NCI-H460 (cell line): ENCODE results near the gene POLR2E. TPM values are rescaled to one million over a fixed set of nuclear protein-coding genes. Genes with fewer than 3 reads are reported as not detected.
"Not testable (repeated sequence)": the region's sequence is repeated elsewhere in the genome, so short reads cannot be mapped to it uniquely, and the experiment has no call there.

Source experiments
- DNase-seq: peaks from one replicate; pipeline ENCODE4 v3.0.0-alpha.2; 2016; ENCODE audit warnings: low read depth; ENCODE audit errors: extremely low read depth
- polyA plus RNA-seq: library from polyadenylated mRNA; depleted of rRNA; stranded (reverse); fragments of >200 nt; gene quantifications from 2 replicates; pipeline ENCODE4 v1.2.3, GENCODE V29; 2014; cell fraction: nucleus; rRNA removed
- total RNA-seq: library from RNA; depleted of rRNA; stranded (reverse); fragments of >200 nt; shearing (Covaris generic); gene quantifications from 2 replicates; pipeline ENCODE4 v1.2.3, GENCODE V29; 2014; rRNA removed

POLR2E gene
- 102 and 108 TPM in 2 replicates for total RNA-seq
- 230 and 266 TPM in 2 replicates for polyA plus RNA-seq

DNA sequence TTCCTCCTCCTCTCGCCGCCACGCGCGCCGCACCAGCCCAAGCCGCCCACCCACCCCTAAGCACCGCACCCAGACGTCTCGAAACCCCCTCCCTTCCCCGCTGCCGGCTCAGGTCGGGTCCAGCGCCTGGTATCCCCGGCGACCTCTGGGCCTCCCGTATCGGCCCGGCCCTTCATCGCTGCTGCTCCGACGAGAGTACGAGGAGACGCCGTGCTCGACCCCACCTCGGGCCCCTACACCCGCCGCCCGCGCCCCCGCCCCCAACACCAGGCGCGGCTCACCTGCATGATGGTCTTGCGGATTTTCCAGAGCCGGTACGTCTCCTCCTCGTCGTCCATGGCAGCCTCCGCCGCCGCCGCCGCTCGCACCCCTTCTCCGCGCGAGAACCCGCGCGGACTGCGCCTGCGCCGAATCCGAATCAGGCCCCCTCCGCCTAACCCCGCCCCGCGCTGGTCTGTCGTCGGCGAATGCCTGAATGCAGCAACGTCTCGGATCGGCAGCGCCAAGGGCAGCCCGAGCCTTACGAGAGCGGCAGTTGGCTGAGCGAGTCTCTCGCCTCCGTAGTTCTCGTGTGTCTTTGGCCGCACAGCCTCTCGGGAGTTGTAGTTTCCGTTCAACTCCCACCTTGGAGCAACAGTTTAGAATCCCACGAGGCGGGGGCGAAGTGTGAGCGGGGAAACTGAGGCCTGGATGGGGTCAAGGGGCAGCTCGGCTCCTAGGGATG, at the start of gene POLR2E:
Gene POLR2E (minus strand): TSS at position 398 of the 724 bp plus-strand sequence. CDS start 60 bp downstream, at position 338.
- DNase-seq, result peak; percentile 95

DNA sequence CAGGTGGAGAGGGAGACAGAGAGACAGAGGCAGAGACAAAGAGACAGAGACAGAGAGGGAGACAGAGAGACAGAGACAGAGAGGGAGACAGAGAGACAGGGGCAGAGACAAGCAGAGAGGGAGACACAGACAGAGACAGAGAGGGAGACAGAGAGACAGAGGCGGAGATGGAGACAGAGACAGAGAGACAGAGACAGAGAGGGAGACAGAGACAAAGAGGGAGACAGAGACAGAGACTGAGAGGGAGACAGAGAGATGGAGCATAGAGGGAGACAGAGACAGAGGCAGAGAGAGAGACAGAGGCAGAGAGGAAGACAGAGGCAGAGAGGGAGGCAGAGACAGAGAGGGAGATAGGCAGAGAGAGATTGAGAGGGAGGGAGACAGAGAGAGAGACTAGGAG, 49.6 kb upstream of the POLR2E start:
- no peak for DNase-seq

DNA sequence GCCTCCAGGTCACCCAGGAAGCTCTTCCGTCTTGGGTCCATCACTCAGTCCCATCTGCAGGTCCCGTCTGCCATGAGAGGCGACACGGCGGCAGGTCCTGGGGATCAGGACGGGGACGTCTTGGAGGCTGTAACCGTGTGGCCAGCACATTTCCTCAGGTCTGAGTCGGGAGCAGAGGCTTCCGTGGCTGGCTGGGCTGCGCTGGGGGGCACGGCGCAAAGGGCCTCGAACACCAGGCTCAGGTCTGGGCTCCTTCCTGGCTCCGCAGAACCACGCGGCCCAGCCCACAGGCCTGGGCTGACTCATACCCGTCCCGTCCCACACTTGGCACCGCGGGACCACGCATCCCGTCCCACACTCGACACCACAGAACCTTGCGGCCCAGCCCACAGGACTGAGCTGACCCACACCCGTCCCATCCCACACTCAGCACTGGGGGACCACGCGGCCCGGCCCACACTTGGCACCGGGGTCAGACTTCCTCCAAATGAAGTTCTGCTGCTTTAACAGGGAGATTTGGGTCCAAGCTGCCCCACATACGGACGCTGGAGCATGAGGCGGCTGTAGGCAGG, 48.7 kb upstream of the POLR2E start:
- no peak for DNase-seq

DNA sequence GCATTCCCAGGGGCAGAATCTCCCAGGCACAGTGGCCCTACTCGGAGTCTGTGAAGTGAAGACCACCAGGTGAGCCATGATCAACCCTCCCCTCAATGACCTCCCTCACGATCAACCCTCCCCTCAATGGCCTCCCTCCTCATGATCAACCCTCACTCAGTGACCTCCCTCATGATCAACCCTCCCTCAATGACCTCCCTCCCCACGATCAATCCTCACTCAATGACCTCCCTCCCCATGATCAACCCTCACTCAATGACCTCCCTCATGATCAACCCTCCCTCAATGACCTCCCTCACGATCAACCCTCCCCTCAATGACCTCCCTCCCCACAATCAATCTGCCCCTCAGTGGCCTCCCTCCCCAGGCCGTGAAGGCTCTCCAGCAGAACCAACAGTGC, 46.8 kb upstream of the POLR2E start:
- no peak for DNase-seq

DNA sequence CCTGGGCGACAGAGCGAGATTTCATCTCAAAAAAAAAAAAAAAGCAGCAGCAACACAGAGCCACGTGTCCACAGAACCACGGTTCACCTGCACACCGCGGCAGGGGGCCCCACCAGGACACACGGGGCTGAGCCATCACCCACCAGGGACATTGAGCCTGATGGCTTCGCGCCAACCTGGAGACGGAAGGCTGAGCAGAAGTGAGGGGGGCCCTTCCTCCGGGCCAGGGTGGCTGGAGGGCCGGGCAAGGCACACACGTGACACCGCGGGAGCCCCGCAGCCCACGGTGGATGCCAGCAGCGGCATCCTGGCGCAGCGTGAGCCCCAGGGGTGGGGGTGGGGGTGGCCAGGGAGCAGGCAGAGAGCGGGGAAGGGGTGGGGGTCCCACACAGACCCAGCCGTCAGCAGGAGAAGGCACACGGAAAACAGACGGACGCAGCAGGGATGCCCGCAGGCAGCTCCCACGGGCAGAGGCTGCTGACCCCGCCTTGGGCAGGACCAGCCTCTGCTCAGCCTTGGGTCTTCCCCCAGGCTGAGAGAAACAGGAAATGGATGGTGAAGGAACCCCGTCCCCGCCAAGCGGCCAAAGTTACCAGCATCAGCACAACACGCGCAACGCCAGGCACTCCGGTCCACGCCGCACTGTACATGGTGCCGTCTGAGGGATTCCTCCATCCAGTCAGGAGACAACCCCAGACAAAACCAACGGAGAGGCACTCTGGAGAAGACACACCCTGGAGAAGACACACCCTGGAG, 45.3 kb upstream of the POLR2E start:
- DNase-seq, result no peak

DNA sequence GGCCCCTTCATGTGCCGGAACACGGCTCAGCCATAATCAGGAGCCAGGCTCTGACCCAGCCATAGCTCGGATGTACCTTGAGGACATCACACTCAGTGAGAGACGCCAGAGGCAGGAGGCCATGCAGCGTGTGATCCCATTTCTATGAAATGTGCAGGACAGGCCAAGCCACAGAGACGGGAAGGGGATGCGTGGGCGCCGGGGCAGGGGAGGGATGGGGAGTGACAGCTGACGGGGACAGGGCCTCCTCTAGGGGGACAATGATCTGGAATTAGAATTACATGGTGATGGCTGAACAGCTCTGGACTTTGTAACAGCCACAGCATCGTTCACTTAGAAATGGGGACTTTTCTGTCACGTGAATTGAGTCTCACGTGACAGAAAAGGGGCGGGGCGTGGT, 44.0 kb upstream of the POLR2E start:
- DNase-seq, result no peak

DNA sequence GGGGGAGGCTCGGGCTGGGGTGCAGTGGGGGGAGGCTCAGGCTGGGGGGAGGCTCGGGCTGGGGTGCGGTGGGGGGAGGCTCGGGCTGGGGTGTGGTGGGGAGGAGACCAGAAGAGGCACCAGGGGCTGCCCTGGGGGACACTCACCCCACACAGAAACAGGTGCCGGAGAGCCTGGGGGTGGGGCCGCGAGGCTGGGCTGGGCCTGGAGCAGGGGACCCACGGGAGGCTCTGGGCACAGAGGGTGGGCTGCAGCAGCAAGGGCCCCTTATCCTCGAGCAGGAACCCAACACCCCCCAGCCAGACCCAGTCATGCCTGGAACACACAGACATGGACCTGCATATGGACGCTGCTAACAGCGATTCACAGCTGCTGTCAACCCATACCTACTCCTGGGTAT, 42.9 kb upstream of the POLR2E start:
- no peak for DNase-seq

DNA sequence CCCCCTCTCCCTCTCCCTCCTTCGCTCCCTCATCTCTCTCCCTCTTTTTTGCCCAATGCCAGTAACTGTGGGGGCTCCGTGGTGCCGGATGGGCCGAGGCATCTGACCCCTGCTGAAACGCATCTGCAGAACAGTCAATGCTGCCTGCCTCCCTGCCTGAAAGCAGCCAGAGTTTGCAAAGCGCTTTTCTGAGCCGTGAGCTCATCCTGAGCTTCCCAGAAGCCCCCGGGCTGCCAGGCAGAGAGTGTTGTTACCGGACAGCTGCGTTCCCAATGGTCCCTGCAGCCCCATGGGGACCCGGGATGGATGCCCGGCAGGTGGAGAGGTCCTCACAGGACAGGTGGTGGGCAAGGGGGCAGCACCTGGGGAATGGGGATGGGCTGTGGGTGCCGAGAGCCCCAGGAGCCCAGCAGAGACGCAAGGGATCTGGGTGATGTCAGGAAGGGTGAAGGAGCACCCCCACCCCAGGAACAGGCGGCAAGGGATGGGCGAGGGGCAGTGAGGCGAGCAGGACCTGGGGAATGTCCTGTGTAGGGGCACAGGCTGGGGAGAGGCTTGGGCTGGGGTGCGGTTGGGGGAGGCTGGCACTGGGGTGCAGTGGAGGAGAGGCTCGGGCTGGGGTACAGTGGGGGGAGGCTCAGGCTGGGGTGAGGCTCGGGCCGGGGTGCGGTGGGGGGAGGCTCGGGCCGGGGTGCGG, 41.6 kb upstream of the POLR2E start:
- no peak for DNase-seq

DNA sequence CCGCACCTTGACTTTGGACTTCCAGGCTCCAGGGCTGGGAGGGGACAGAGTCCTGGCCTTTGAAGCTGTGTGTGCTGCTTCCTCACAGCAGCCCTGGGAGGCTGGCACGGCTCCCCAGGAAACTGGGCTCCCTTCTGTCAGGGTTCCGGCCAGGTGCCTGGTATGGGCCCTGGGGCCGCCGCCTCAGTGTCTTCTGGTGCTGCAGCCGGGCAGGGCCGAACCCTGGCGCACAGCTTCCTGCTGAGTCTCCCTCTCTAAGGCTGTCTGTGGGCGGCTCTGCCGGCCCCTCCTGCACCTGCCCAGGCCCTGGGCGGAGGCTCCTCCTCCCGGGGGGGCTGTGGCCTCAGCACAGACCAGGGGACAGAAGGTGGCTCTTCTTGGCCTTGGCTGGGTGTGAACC, 41.0 kb upstream of the POLR2E start:
- DNase-seq, result no peak

DNA sequence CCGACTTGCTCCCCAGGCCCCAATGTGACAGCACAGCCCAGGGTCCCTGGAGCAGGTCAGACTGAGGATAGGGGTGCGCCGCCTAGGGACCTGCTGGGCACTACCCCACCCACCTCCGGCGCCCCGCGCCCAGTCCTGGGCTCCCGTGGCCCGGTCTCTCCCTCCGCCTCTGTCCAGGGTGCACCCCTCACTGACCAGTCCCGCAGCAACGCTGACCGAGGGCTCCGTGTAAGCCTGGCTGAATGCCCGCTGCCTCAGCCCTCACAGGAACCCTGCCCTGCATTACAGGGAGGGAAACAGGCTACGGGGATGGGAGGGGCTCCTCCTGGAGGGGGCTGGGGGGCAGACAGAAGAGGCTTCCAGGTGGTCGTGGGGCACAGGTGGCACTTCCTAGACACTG, 40.3 kb upstream of the POLR2E start:
- no peak for DNase-seq

DNA sequence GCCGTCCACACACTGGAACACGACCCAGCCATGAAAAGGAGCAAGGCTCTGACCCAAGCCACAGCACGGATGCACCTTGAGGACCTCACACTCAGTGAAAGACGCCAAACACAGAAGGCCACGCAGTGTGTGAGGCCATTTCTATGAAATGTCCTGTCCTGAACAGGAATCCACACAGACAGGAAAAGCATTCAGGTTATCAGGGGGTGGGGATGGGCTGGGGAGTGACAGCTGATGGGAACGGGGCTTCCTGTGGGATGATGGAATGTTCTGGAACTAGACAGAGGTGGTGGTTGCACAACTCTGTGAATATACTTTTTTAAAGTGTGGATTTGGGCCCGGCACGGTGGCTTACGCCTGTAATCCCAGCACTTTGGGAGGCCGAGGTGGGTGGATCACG, 39.3 kb upstream of the POLR2E start:
- no peak for DNase-seq

DNA sequence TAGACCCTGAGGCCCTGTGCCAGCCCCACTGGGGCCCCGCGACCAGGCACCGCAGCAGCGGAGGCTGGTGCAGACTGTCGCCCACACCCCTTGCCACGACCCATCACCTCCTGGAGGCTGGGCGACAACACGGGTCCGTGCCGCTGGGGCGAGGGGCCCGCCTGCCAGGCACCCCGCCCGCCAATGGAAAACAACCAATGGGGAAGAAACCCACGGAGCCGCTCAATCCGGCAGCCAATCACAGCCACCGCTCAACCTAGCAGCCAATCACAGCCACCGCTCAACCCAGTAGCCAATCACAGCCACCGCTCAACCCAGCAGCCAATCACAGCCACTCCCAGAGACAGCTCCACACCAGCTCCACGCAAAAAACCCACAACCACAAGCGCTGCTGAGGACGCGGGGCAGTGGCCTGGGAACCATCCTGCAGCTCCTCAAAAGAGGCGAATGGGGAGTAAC, 38.3 kb upstream of the POLR2E start:
- DNase-seq, result no peak

DNA sequence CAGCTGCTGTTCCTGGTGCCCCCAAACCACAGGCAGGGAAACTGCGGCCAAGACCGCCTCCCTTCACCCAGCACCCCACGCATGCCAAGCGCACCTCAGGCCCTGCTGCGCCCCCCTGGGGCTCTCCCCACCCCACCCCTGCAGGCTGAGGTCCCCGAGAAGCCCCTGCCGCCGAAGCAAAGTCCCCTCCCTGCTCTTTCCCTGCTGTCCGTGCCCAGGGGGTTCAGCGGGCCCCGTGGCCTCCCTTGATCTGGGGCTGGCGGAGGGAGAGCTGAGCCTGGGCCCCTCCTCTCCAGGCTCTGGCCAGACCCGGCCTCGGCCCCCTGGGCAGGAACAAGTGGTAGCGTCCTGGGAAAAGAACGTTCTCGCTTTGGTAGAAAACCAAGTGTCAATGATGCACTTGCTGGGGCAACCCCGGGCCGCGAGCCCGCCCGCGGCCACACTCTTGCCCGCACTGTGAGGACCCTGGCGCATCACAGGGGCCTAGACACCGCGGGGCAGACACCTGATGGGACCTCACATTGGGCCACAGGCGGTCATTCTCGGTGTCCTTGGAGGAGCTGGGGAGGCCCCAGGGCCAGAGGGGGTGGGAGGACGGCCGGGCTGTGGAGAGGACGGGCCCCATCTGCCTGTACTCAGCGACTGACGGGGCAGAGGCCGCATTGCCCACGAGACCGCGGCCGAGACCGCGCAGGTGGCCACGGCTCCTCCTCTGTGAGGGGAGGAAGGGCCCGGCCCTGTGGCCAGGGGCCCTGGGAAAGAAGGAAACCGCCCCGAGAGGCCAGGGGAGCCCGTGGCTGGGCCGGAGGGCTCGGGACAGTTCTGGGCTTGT, 37.6 kb upstream of the POLR2E start:
- DNase-seq, result no peak

DNA sequence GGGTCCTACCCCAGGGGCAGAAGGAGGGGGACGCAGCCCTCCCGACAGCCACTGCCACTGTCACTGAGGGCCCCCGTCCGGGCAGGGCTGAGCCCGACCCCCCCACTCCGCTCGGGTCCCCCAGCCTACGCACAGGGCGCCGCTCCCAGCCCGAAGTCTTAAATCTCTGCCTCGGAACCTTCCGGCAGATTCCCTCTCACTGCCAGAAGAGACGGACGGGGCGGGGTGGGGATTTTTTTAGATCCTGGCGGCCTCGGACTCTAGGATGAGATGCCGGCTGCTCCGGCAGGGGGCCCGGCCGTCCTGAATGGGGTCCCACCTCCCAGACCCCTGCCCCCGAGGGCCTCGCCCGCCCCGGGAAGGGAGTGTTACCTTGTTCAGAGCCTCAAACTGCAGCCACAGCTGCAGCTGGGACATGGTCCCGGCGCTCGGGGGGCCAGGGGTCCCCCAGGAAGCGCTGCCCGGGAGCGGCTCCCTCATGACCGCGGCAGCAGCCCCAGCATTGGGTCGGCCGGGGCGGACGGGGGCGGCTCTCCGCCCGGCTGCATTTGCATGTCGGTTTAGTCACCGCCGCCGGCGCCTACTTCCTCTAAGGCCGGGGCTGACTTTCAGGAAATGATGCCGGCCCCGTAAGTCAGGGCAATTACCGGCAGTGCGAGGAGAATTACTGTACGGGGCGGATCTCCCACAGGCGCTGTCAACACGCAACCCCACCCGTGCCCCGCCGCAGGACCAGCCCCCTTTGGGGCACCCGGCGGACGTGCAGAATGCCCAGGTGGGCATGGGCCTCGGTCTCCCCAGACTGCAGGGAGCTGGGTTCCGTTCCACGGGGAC, 36.8 kb upstream of the POLR2E start:
- no peak for DNase-seq

DNA sequence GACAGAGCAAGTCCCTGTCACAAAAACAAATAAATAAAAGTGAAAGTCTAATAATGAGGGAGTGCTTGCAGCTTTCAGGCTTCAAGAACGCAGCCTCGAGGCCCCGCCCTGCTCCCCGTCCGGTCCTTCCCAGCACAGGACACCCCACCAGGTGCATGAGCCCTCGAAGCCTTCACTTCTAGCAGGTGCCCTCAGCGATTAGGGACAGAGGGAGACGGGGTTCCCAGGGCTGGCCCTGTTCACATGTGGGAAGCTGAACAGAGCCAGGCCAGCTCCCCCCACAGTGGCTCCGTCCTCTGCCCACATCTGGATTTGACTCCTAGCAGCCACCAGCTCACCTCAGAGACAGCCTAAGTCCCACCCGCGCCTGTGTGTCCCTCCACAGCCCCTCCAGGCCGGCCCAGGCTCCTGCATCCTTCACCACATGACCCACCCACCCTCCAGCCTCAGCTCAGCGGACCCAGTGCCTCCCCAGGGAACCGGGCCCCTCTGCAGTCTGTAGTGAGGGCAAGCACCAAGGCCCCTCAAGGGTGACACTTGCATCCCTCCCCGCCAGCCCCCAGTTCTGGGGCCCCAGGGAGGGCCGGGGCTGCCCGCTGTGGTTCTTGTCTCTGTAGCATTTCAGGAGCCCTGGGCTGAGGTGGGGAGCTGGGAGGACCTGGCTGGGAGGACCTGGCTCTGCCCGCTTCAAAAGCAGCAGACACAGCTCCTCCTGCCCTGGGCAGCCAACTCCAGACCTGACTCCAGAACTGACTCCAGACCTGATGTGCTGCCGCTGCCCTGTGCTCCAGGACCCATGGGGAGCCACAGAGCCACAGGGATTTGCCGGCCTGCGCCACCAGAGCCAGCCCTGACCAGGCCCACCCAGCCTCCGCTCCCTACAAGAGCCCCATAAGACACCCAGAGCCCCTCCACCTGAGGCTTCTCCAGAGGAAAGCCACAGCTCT, 35.9 kb upstream of the POLR2E start:
- no peak for DNase-seq

DNA sequence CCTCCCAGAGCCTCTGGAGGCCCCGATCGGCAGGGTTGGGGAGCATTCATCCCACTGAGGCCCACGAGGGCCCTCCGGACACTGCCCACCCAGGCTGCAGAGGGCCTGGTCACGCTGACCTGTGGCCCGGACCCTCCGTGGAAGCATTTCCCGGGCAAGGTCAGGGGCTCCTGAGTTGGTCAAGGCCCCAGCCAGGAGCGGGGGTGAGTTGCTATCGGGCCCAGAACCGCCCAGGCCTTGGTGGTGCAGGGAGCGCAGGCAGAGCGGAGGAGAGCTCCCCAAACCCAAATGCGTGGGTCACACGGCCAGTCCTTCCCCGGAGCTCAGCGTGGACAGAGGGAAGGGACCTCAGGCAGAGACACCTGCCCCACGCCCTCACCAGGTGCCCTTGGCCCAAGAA, 34.4 kb upstream of the POLR2E start:
- DNase-seq, result no peak

DNA sequence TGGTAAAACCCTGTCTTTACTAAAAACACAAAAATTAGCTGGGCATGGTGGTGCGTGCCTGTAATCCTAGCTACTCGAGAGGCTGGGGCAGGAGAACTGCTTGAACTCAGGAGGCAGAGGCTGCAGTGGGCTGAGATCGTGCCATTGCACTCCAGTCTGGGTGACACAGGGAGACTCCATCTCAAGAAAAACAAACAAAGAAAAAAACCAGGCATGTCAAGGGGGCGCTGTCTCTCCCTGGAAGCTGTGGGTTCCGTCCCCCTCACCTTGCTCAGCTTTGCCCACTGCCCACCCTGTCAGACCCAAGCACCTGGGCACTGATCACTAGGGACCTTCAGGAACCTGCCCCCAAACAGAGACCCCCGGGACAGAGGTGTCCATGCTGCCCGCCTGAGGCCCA, 33.9 kb upstream of the POLR2E start:
- DNase-seq, result not testable (repeated sequence)

DNA sequence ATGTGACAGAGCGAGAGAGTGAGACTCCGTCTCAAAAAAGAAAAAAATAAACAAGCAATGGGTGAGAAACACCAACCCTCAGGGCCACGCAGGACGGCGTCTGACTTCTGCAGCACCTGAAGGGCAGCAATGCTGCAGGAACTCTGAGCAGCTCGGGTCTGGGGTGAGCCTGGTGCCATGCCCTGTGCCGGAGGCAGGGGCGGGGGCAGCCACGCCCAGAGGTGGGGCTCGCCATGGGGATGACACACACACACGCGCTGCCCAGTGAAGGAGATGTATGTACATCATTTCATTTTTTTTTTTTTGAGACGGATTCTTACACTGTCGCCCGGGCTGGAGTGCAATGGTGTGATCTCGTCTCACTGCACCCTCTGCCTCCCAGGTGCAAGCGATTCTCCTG, 32.9 kb upstream of the POLR2E start:
- no peak for DNase-seq
